Measurements from ENCODE around the gene ZNF511.

ZNF511 gene

DNA sequence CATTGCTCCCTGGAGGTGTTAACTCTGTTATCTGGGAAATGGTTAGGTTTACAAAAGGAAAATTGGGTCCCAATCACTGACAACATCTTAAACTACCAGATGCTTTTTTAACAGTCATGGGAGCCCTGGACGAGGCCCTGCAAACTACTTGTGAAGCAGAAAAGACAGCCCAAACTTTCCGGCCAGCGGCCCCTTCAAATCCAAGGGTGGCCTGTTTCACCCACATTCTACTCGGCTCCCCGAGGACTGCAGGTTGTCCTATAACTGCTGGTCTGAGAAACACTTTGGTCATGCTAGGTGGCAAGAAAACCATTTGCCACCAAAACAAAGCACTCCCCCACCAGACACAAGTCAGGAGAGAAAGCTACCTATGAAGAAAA is 2.6 kb upstream of the ZNF511 start:
- CTCF ChIA-PET, result interaction anchor here (0.7 to 2.4 kb wide), 3 partner anchors 28 to 286 kb away, joined by 3 to 5 read pairs (median 4); no protein-coding TSS in a partner anchor
- no peaks in the 10 kb centered on the region for H3K9me3 ChIP-seq (ENCODE audit: control insufficient read depth, insufficient read depth, low read depth, low read length)
- peaks cover 9 to 49% of the 10 kb centered on the region in 2 experiments; a peak in 2 of 3 replicates for H3K36me3 ChIP-seq (ENCODE audit: control insufficient read depth in 2 of 2, insufficient read depth in 1 of 2, low read length in 2 of 2)
- no peak overlapping the region for H3K4me3 ChIP-seq (ENCODE audit: low read depth, low read length)
- H3K4me1 ChIP-seq (ENCODE audit: control insufficient read depth, insufficient read depth, low read length), result no peaks in the 10 kb centered on the region
- POLR2A ChIA-PET, result no interaction called here
- TF ChIP-seq ZNF677 (tag by site-specific recombination; IDR thresholded peaks at IDR 0.05) (no peak), ZNF596 (tag by site-specific recombination; IDR thresholded peaks at IDR 0.05) (no peak), ZNF626 (tag by site-specific recombination; IDR thresholded peaks at IDR 0.05) (no peak), GLI4 (tag by site-specific recombination; IDR thresholded peaks at IDR 0.05) (no peak), ZBTB8A (tag by site-specific recombination; IDR thresholded peaks at IDR 0.05) (no peak), ZNF701 (tag by site-specific recombination; IDR thresholded peaks at IDR 0.05) (no peak), SP7 (tag by site-specific recombination; IDR thresholded peaks at IDR 0.05) (no peak), YY2 (tag by site-specific recombination; IDR thresholded peaks at IDR 0.05) (no peak), ZNF133 (tag by site-specific recombination; IDR thresholded peaks at IDR 0.05) (no peak), ZNF2 (tag by site-specific recombination; IDR thresholded peaks at IDR 0.05) (no peak), ZNF132 (tag by site-specific recombination; IDR thresholded peaks at IDR 0.05; ENCODE audit: borderline replicate concordance) (no peak), ZNF211 (tag by site-specific recombination; IDR thresholded peaks at IDR 0.05; ENCODE audit: low read depth) (no peak), ZNF544 (tag by site-specific recombination; IDR thresholded peaks at IDR 0.05) (no peak), ZNF660 (tag by site-specific recombination; IDR thresholded peaks at IDR 0.05) (no peak), ZNF501 (tag by site-specific recombination; IDR thresholded peaks at IDR 0.05) (no peak), KLF16 (tag by site-specific recombination; IDR thresholded peaks at IDR 0.05) (no peak)
- TF ChIP-seq, protein P1, sequence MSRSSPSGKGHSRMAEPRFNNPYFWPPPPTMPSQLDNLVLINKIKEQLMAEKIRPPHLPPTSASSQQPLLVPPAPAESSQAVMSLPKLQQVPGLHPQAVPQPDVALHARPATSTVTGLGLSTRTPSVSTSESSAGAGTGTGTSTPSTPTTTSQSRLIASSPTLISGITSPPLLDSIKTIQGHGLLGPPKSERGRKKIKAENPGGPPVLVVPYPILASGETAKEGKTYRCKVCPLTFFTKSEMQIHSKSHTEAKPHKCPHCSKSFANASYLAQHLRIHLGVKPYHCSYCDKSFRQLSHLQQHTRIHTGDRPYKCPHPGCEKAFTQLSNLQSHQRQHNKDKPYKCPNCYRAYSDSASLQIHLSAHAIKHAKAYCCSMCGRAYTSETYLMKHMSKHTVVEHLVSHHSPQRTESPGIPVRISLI (tag by site-specific recombination; IDR thresholded peaks at IDR 0.05), result no peak
- no peak overlapping the region for H3K27ac ChIP-seq (ENCODE audit: extremely low read depth, low read depth, low read length)

GRCh38 chr10:133306941-133307379 is 1.8 kb upstream of the ZNF511 start:
- no peaks in the 10 kb centered on the region for H3K4me1 ChIP-seq (ENCODE audit: control insufficient read depth, insufficient read depth, low read length)
- no peak overlapping the region for H3K4me3 ChIP-seq (ENCODE audit: low read depth, low read length)
- ChIA-PET POLR2A (interaction anchor here (1.6 kb wide), 1 partner anchor 23 kb away, joined by 5 read pairs; no protein-coding TSS in a partner anchor), CTCF (interaction anchor here (0.6 to 2.4 kb wide), 11 partner anchors 9 to 367 kb away, joined by 3 to 7 read pairs (median 4); no protein-coding TSS in a partner anchor)
- H3K9me3 ChIP-seq (ENCODE audit: control insufficient read depth, insufficient read depth, low read depth, low read length), result no peaks in the 10 kb centered on the region
- TF ChIP-seq ZNF223 (tag by site-specific recombination; IDR thresholded peaks at IDR 0.05) (no peak), TSHZ1 (tag by site-specific recombination; IDR thresholded peaks at IDR 0.05; ENCODE audit: borderline replicate concordance) (no peak), ZNF133 (tag by site-specific recombination; IDR thresholded peaks at IDR 0.05) (no peak), BCL6B (tag by site-specific recombination; IDR thresholded peaks at IDR 0.05) (no peak), ZNF24 (tag by site-specific recombination; IDR thresholded peaks at IDR 0.05) (no peak), WT1 (tag by site-specific recombination; IDR thresholded peaks at IDR 0.05) (no peak), GLI4 (tag by site-specific recombination; IDR thresholded peaks at IDR 0.05) (no peak), GFI1B (tag by site-specific recombination; IDR thresholded peaks at IDR 0.05) (no peak)
- TF ChIP-seq, protein P2, sequence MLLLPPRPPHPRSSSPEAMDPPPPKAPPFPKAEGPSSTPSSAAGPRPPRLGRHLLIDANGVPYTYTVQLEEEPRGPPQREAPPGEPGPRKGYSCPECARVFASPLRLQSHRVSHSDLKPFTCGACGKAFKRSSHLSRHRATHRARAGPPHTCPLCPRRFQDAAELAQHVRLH (tag by site-specific recombination; IDR thresholded peaks at IDR 0.05), result no peak
- no peak overlapping the region for H3K27ac ChIP-seq (ENCODE audit: extremely low read depth, low read depth, low read length)
- peaks cover 7 to 52% of the 10 kb centered on the region in 2 experiments; a peak in 2 of 3 replicates for H3K36me3 ChIP-seq (ENCODE audit: control insufficient read depth in 2 of 2, insufficient read depth in 1 of 2, low read length in 2 of 2)

All from HEK293 (cell line).